ENCODE results near the gene IL1R2.

DNA sequence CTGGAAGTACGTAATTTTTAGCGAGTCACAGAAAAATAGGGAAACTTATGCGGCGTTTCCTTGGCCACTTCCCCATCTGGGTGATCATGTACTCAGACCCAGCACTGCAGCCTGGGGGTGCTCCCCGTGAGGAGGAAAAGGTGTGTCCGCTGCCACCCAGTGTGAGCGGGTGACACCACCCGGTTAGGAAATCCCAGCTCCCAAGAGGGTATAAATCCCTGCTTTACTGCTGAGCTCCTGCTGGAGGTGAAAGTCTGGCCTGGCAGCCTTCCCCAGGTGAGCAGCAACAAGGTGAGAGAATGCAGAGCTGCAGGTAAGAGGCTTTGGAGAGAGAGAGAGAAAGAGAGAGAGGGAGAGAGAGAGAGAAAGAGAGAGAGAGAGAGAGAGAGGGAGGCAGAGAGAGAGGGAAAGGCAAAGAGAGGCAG lies at the start of gene IL1R2:
- TF ChIP-seq, protein P1, sequence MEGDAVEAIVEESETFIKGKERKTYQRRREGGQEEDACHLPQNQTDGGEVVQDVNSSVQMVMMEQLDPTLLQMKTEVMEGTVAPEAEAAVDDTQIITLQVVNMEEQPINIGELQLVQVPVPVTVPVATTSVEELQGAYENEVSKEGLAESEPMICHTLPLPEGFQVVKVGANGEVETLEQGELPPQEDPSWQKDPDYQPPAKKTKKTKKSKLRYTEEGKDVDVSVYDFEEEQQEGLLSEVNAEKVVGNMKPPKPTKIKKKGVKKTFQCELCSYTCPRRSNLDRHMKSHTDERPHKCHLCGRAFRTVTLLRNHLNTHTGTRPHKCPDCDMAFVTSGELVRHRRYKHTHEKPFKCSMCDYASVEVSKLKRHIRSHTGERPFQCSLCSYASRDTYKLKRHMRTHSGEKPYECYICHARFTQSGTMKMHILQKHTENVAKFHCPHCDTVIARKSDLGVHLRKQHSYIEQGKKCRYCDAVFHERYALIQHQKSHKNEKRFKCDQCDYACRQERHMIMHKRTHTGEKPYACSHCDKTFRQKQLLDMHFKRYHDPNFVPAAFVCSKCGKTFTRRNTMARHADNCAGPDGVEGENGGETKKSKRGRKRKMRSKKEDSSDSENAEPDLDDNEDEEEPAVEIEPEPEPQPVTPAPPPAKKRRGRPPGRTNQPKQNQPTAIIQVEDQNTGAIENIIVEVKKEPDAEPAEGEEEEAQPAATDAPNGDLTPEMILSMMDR (IDR thresholded peaks at IDR 0.05): peak in 1 of 4 experiments; percentile 23
- TF ChIP-seq POLR2AphosphoS5 (IDR thresholded peaks at IDR 0.05): peak; percentile 31

Data from prostate gland (tissue), 2 donors.